BJ (cell line): ENCODE data around the gene EIF4G3. TPM values are rescaled to one million over a fixed set of nuclear protein-coding genes. Genes with fewer than 3 reads are reported as not detected.

Experiments
- CTCF ChIA-PET: fragments of 350-600 bp; formaldehyde crosslinking; extraction: SDS; loops from one replicate; lab custom pipeline; 2021; ENCODE audit warnings: antibody characterized with exemption, inconsistent platforms; lab: Yijun Ruan, JAX
- POLR2A ChIA-PET: fragments of 300-600 bp; sonication (Branson Sonifier 250); formaldehyde crosslinking; extraction: SDS; loops from one replicate; lab custom pipeline; 2021; ENCODE audit warnings: antibody characterized with exemption; lab: Charles Lee
- DNase-seq: peaks from one replicate; pipeline ENCODE4 v3.0.0-alpha.2; 2011; ENCODE audit warnings: low read depth
- H3K27me3 ChIP-seq: 2 replicates; pipeline ENCODE4 v1.6.0; 2011; ENCODE audit warnings: low read length; ENCODE audit not compliant: control insufficient read depth, insufficient read depth
- H3K36me3 ChIP-seq: 2 replicates; pipeline ENCODE4 v1.5.1; 2011; ENCODE audit warnings: low read length; ENCODE audit not compliant: control insufficient read depth, insufficient read depth
- H3K4me3 ChIP-seq: 2 replicates; pipeline ENCODE4 v1.5.1; 2011; ENCODE audit warnings: low read depth, mild to moderate bottlenecking, control low read depth, low read length
- CTCF ChIP-seq: IDR thresholded peaks from 2 replicates; pipeline ENCODE4 v1.5.1; 2011; ENCODE audit warnings: low read depth, mild to moderate bottlenecking, control low read depth, inconsistent platforms, low read length, moderate library complexity; ENCODE audit not compliant: insufficient read depth
- polyA plus RNA-seq: library from polyadenylated mRNA; depleted of rRNA; stranded (reverse); fragments of >200 nt; gene quantifications from 2 replicates; pipeline ENCODE4 v1.2.3, GENCODE V29; 2011

EIF4G3 gene
- polyA plus RNA-seq, 1 experiment, result 62.0 TPM

- no peaks in the 10 kb centered on the region for H3K27me3 ChIP-seq
- ChIA-PET CTCF (no interaction called here), POLR2A (no interaction called here)
- H3K36me3 ChIP-seq, result peaks cover under 1% of the 10 kb centered on the region; the same call in 1 of the 2 replicates
- DNase-seq, result no peak
- no peak overlapping the region for H3K4me3 ChIP-seq
- no peak for TF ChIP-seq CTCF
These were observed 11.1 kb downstream of the EIF4G3 start for GRCh38 chr1:21165646-21166045.

GRCh38 chr1:21165076-21165475 is 11.6 kb downstream of the EIF4G3 start:
- TF ChIP-seq CTCF, result no peak
- DNase-seq, result no peak

GRCh38 chr1:21164266-21164665 is 12.4 kb downstream of the EIF4G3 start:
- CTCF ChIA-PET, result no interaction called here
- POLR2A ChIA-PET, result no interaction called here

More at GRCh38 chr1:21165076-21165475, 11.6 kb downstream of the EIF4G3 start:
- peaks cover 2% of the 10 kb centered on the region; the same call in 1 of the 2 replicates for H3K36me3 ChIP-seq
- ChIA-PET CTCF (no interaction called here), POLR2A (no interaction called here)
- no peaks in the 10 kb centered on the region for H3K27me3 ChIP-seq
- H3K4me3 ChIP-seq, result no peak overlapping the region

GRCh38 chr1:21162740-21163464 is 13.8 kb downstream of the EIF4G3 start:
- no peaks in the 10 kb centered on the region for H3K27me3 ChIP-seq
- peaks cover 5% of the 10 kb centered on the region for H3K36me3 ChIP-seq
- no peak for TF ChIP-seq CTCF
- POLR2A ChIA-PET, result no interaction called here
- H3K4me3 ChIP-seq, result no peak overlapping the region
- DNase-seq, result no peak
- CTCF ChIA-PET, result interaction anchor here (1.4 to 2.0 kb wide), 2 partner anchors 10 to 46 kb away, joined by 3 to 6 read pairs; no protein-coding TSS in a partner anchor

More at GRCh38 chr1:21164266-21164665, 12.4 kb downstream of the EIF4G3 start:
- no peaks in the 10 kb centered on the region for H3K27me3 ChIP-seq
- H3K4me3 ChIP-seq, result no peak overlapping the region
- TF ChIP-seq CTCF, result no peak
- H3K36me3 ChIP-seq, result peaks cover 4% of the 10 kb centered on the region
- no peak for DNase-seq

- TF ChIP-seq CTCF, result no peak
- ChIA-PET CTCF (interaction anchor here (0.6 to 2.0 kb wide), 2 partner anchors 9 to 11 kb away, joined by 3 to 6 read pairs; no protein-coding TSS in a partner anchor), POLR2A (no interaction called here)
These were observed 14.9 kb downstream of the EIF4G3 start for GRCh38 chr1:21161842-21162241.

More at GRCh38 chr1:21161842-21162241, 14.9 kb downstream of the EIF4G3 start:
- DNase-seq, result no peak
- H3K27me3 ChIP-seq, result no peaks in the 10 kb centered on the region
- H3K36me3 ChIP-seq, result peaks cover 5% of the 10 kb centered on the region
- no peak overlapping the region for H3K4me3 ChIP-seq
